HL-60 (cell line): ENCODE data around the gene HNF4A.

Experiments
- DNase-seq, 2 experiments: peaks; one replicate each; pipeline ENCODE4 v3.0.0-alpha.2; 2010 to 2020; ENCODE audit warnings: low read depth in 1 of 2, low spot score in 1 of 2
- H3K27ac ChIP-seq: fragments of 250-450 bp; sonication (Bioruptor Pico); replicated peaks from 2 replicates; pipeline ENCODE4 v1.5.1; 2020; ENCODE audit warnings: mild to moderate bottlenecking, moderate library complexity
- H3K27me3 ChIP-seq: fragments of 250-450 bp; sonication (Bioruptor Pico); 2 replicates; pipeline ENCODE4 v1.5.1; 2021; ENCODE audit warnings: mild to moderate bottlenecking, moderate library complexity; ENCODE audit not compliant: insufficient read depth, poor library complexity, severe bottlenecking
- H3K4me3 ChIP-seq: replicated peaks from 2 replicates; pipeline ENCODE4 v1.5.1; 2011; ENCODE audit warnings: mild to moderate bottlenecking, control low read depth, low read length; ENCODE audit not compliant: insufficient read depth
- GABPA ChIP-seq: IDR thresholded peaks from 2 replicates; pipeline ENCODE4 v1.6.1; 2012; ENCODE audit warnings: low read depth
- POLR2AphosphoS5 ChIP-seq: IDR thresholded peaks from 2 replicates; pipeline ENCODE4 v1.6.1; 2012; ENCODE audit warnings: low read depth
- SPI1 ChIP-seq: IDR thresholded peaks from 2 replicates; pipeline ENCODE4 v1.6.1; 2012; ENCODE audit warnings: low read depth, mild to moderate bottlenecking, borderline replicate concordance
- TF ChIP-seq, protein P1 (sequence below): IDR thresholded peaks from 2 replicates; pipeline ENCODE4 v1.6.1; 2012; ENCODE audit warnings: low read depth; ENCODE audit not compliant: insufficient replicate concordance
- TF ChIP-seq, protein P2 (sequence below): IDR thresholded peaks from one replicate; pipeline ENCODE4 v1.5.1; 2011; ENCODE audit warnings: low read length, control low read depth, inconsistent platforms; ENCODE audit not compliant: insufficient read depth

The HNF4A gene

DNA sequence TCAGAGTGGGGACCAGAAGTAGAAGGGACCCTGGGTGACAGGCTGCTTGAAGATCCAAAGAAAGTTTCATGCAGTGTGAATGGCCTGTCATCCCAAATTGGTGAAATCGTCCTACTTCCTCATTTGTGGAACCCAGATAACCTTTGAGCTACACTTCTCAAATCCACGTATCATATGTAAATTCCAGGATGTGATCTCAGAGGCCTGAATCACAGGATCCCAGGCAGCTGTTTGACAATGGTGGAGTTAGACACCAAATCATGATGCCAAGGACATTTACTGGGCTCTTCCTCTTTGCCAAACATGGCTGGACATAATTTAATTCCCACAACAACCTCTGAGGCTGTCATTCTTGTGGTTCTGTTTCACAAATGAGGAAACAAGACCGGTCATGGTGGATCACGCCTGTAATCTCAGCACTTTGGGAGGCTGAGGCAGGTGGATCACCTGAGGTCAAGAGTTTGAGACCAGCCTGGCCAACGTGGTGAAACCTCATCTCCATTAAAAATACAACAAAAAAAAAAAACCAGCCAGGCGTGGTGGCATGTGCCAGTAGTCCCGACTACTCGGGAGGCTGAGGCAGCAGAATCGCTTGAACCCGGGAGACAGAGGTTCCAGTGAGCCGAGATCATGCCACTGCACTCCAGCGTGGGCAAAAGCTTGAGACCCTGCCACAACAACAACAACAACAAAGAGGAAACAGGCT, 80.3 kb downstream of the HNF4A start:
- Histone ChIP-seq H3K27me3 (peaks cover 2% of the 10 kb centered on the region), H3K27ac (no peak overlapping the region), H3K4me3 (no peak overlapping the region)
- DNase-seq = peak in 1 of 2 experiments; percentile 5
- TF ChIP-seq GABPA (no peak), POLR2AphosphoS5 (no peak), SPI1 (peak; percentile 56)
- TF ChIP-seq, protein P1, sequence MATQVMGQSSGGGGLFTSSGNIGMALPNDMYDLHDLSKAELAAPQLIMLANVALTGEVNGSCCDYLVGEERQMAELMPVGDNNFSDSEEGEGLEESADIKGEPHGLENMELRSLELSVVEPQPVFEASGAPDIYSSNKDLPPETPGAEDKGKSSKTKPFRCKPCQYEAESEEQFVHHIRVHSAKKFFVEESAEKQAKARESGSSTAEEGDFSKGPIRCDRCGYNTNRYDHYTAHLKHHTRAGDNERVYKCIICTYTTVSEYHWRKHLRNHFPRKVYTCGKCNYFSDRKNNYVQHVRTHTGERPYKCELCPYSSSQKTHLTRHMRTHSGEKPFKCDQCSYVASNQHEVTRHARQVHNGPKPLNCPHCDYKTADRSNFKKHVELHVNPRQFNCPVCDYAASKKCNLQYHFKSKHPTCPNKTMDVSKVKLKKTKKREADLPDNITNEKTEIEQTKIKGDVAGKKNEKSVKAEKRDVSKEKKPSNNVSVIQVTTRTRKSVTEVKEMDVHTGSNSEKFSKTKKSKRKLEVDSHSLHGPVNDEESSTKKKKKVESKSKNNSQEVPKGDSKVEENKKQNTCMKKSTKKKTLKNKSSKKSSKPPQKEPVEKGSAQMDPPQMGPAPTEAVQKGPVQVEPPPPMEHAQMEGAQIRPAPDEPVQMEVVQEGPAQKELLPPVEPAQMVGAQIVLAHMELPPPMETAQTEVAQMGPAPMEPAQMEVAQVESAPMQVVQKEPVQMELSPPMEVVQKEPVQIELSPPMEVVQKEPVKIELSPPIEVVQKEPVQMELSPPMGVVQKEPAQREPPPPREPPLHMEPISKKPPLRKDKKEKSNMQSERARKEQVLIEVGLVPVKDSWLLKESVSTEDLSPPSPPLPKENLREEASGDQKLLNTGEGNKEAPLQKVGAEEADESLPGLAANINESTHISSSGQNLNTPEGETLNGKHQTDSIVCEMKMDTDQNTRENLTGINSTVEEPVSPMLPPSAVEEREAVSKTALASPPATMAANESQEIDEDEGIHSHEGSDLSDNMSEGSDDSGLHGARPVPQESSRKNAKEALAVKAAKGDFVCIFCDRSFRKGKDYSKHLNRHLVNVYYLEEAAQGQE = no peak
- TF ChIP-seq, protein P2, sequence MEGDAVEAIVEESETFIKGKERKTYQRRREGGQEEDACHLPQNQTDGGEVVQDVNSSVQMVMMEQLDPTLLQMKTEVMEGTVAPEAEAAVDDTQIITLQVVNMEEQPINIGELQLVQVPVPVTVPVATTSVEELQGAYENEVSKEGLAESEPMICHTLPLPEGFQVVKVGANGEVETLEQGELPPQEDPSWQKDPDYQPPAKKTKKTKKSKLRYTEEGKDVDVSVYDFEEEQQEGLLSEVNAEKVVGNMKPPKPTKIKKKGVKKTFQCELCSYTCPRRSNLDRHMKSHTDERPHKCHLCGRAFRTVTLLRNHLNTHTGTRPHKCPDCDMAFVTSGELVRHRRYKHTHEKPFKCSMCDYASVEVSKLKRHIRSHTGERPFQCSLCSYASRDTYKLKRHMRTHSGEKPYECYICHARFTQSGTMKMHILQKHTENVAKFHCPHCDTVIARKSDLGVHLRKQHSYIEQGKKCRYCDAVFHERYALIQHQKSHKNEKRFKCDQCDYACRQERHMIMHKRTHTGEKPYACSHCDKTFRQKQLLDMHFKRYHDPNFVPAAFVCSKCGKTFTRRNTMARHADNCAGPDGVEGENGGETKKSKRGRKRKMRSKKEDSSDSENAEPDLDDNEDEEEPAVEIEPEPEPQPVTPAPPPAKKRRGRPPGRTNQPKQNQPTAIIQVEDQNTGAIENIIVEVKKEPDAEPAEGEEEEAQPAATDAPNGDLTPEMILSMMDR = no peak

DNA sequence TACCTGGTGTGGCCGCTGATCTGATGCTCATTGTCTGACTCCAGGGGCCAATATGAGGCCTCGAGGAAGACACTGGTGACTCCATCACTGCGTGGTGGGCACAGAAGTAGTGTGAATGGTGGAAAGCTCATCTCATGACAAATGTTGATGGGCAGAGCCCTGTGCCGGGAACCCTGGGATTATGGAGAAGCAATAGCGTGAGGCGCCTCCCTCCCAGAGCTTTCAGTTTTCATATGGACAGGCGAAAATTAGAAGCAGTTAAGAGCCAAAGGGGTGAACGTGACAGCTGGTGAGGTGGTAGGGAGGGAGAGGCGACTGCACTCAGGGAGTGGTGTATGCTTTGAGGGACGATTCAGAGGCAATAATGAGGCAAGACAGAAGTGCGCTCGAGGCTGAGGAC, 80.9 kb downstream of the HNF4A start:
- TF ChIP-seq, protein P1 = no peak
- TF ChIP-seq SPI1 (no peak), POLR2AphosphoS5 (no peak), GABPA (no peak)
- TF ChIP-seq, protein P2 = no peak
- Histone ChIP-seq H3K27ac (no peak overlapping the region), H3K27me3 (peaks cover 2% of the 10 kb centered on the region), H3K4me3 (no peak overlapping the region)
- DNase-seq = no peak

DNA sequence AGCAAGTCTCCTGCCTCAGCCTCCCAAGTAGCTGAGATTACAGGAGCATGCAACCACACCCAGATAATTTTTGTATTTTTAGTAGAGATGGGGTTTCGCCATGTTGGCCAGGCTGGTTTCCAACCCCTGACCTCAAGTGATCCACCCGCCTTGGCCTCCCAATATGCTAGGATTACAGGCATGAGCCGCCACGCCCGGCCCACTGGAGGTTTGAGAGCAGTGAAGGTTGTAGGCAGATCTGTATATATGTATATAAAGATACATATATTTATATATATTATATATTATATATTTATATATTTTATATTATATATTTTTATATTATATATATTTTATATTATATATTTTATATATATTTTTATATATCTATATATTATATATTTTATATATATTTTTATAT, 82.0 kb downstream of the HNF4A start:
- H3K27ac ChIP-seq = no peak overlapping the region
- DNase-seq = no peak
- no peak for TF ChIP-seq SPI1
- TF ChIP-seq, protein P2 = no peak
- no peak for TF ChIP-seq POLR2AphosphoS5
- TF ChIP-seq, protein P1 = no peak
- peaks cover 2% of the 10 kb centered on the region for H3K27me3 ChIP-seq
- no peak overlapping the region for H3K4me3 ChIP-seq
